ENCODE data around the gene NAALADL2.
"Not testable (repeated sequence)": the region's sequence is repeated elsewhere in the genome, so short reads cannot be mapped to it uniquely, and the experiment has no call there.

Gene NAALADL2

GRCh38 chr3:175267561-175267960 is 408.4 kb downstream of the NAALADL2 start:
- no peak for DNase-seq (ENCODE audit: low spot score)

DNA sequence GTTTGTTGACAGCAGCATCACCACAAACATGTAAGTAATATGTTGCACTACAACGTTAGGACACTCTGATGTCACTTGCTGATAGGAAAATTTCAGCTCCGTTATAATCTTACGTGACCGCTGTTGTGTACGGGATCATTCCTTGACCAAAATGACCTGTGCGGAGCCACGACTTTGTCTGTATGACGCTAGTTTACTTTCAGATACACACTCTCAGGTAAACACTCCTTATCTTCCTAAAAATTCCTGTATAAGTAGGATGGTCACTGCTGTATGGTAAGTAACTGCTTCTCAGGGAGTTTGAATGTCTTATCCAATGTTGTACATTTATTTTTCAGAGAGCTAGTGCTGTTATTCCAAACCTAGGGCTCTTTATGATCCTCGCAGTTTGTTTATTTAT is 410.3 kb downstream of the NAALADL2 start:
- no peak for DNase-seq (ENCODE audit: low spot score)

DNA sequence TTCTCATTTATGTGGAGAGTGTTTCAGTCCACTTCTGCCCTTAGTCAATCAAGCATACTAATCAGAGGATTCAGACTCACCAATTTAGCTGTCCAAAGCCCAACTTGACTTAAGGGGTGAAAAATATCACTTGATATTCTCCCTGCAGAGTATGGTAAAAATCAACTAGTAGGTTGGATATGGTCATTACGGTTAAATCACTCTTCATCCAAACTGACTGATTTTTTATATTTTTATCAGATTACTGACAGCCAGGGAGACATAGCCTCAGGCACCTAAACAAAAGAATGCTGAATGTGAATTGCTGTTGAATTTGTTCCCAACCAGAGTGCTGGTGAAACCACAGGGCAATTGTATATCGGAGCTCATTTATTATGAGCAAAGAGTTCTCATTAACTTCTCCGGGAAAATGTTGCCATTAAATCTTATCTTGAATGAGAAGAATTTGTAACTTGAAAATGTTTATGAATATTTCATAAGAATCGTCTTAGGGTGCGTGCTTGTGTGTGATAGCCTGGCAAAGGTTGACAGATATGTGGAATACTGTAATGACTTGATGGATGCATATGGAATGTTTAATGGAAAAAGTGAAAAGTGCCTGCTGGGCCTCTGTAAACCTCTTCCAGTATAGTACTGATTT is 411.2 kb downstream of the NAALADL2 start:
- no peak for DNase-seq (ENCODE audit: low spot score)

GRCh38 chr3:175270866-175271265 is 411.7 kb downstream of the NAALADL2 start:
- DNase-seq (ENCODE audit: low spot score), result no peak

- DNase-seq (ENCODE audit: low spot score), result not testable (repeated sequence)
Observed at GRCh38 chr3:175271465-175271864, 412.3 kb downstream of the NAALADL2 start.

DNA sequence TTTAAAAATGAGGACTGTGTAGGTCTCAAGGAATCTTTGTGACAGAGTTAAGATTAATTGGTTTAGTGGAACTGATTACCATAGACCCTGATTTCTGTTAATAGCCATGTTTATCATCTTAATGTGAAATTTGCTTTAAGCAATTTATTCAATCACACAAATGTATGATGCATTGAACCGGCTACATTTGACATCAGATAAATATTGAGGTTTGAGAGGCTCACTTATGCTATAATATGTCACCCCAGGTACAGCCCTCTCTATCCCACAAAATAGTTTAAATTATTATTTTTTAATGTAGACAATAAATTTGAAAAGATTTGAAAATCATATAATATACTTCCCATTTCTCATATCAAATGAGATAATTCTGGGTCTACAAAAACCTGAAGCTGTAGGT is 413.3 kb downstream of the NAALADL2 start:
- DNase-seq (ENCODE audit: low spot score), result no peak

GRCh38 chr3:175273573-175273972 is 414.4 kb downstream of the NAALADL2 start:
- no peak for DNase-seq (ENCODE audit: low spot score)

DNA sequence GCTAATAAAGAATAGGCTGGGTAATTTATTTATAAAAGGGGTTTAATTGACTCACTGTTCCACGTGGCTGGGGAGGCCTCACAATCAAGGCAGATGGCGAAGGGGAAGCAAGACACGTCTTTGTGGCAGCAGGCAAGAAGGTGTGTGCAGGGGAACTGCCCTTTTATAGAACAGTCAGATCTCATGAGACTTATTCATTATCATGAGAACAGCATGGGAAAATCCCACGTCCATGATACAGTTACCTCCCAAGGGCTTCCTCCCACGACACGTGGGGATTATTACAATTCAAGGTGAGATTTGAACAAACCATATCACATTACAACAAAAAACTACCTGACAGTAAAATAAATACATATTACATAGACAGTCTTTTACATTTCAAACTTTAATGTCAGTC is 414.9 kb downstream of the NAALADL2 start:
- DNase-seq (ENCODE audit: low spot score), result no peak

DNA sequence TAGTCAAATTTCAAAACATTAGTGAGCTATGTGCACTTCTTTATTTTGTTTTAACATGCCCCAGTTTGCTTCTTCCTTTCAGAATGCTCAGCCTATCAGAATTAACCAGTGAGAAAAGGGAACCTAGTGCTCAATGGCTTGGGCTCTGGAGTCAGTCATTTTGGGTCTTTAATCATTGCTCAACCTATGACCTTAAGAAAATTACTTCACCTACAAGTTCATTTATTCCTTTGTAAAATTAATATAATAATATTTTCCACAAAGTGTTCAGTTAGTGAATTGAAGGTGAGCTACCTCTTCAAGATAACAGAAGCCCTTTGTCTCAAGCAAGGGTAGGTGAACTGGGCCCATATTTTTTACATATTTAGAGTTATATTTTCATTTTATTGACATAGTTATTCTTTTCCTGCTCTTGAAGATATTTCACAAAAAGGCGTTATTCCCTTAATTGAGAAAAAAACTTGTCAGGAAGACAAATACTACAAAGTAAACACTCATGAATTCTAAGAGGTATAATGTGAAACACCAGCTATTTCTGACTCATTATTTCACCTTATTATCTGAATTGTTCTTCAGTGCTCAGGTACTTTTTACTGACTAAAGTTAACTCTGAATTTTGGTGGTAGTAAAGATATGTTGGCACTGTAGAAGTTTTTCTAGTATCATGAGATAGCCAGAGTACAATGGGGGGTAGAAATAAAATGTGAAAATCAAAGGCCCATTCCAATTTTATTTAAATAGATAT is 415.5 kb downstream of the NAALADL2 start:
- DNase-seq (ENCODE audit: low spot score), result no peak

DNA sequence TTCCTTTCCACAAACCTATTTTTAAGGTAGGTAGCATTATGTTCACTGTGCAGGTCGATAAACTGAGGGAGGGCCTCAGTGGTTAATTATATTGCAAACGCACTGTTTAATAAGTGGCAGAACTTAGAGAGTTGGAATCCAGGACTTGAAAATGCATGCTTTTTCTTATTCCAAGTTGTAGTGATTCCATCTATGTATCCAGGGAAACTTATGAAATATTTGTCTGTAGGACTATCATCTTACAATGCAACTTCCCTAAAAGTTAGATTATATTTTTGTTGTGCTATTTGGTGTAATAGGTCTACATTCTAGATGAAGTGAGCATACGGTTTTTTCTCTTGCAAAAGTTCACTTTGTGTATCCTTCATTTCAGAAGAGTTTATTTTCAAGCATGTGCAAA is 419.5 kb downstream of the NAALADL2 start:
- no peak for DNase-seq (ENCODE audit: low spot score)

GRCh38 chr3:175279457-175279856 is 420.3 kb downstream of the NAALADL2 start:
- DNase-seq (ENCODE audit: low spot score), result no peak

DNA sequence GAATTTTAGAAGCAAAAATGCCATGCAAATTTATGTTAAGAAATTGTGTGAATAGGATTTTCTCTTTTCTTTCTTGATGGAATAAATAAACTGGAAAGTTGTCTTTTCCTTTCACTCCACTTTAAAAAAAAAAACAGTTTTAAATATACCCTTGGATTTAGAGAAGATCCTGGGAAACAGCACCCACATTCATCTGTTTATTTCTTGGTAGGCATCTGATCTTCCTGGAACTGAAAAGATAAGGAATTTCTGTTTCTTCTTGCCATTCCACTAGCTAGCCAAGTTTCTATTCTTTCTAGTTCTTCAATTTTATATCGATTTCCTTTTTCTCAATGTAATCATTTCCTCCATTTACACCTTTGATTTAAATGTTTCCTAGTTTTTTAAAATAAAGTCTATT is 420.8 kb downstream of the NAALADL2 start:
- no peak for DNase-seq (ENCODE audit: low spot score)

DNA sequence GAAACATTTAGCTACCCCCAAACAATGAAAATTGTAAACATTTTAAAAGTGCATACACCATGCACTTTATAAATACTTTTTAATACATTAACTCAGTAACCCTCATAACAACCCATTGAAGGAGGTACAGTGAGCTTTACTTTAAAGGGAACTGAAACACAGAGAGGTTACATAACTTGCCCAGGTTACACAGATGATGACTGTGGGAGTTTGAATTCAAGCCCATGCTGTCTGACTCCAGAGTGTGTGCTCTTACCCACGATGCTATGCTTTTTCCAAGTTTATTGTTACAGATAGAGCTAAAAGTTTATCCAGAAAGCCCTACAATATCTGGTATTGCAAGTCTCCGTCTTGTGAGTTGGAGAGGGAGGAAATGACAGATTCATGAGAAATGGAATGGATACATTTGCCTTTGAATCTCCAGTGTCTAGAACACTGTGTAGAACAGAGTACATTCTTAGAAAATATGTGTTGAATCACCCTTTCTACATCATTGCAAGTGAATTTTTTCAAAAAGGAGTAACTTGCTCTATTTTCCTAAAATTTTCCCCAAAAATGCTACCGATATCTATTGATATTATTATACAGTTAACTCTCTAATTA is 428.3 kb downstream of the NAALADL2 start:
- DNase-seq (ENCODE audit: low spot score), result no peak

DNA sequence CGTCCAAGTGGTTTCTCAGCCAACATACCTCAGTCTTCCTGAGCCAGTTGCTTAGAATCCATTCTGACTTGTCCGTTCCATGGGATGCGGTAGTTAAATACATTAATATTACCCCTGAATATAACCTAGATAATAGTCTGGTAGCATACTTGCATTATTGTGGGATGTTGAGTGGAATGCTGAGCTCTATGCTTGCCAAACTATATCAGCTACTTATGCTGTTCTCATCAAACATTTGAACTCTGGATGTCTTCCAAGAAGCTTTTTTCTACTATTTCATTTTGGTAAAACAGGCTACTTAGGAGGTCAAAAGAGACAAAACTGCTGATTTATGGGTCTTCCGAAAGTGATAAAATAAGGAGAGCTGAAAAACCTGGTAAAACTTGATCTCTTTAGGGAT is 429.5 kb downstream of the NAALADL2 start:
- no peak for DNase-seq (ENCODE audit: low spot score)

- DNase-seq (ENCODE audit: low spot score), result no peak
Observed at GRCh38 chr3:175294793-175295192, 435.7 kb downstream of the NAALADL2 start.

- no peak for DNase-seq (ENCODE audit: low spot score)
Observed at GRCh38 chr3:175295248-175296130, 436.4 kb downstream of the NAALADL2 start.

DNA sequence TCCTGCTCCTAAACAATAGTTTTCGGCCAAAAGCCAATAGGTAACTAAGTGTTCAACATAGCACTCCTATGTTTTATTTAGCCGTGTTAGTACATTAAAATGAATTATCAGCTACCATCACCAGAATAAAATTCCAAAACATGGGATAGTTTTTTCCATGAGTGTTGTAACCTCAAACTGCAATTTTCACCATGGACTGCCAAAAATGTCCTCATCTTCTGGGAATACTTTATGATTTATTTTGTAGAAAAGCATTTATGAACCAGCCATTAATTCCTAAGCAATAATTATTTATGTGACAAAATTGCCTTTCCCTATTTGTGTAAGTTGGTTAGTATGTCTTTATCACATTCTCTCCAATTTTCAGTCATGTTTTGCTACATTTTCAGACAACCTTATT is 438.1 kb downstream of the NAALADL2 start:
- no peak for DNase-seq (ENCODE audit: low spot score)

- no peak for DNase-seq (ENCODE audit: low spot score)
Observed at GRCh38 chr3:175301741-175302140, 442.6 kb downstream of the NAALADL2 start.

DNA sequence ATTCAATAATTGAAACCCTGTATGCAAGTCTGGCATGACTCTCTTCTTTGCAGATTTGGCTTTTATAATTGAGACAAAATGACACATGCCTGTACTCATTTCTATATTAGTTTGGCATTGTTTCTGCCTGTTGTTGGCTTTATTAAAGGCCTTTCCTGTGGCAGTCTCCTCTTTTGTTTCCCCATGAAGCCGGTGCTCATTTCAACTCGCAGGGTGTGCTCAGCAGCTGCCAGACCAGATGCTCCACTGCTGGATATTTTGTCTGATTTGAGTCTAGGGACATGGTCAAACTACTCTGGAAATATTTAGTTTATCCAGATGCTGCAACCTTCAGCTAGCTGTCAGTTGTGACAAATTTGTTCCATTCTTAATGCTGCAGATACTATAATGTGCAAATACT is 445.3 kb downstream of the NAALADL2 start:
- no peak for DNase-seq (ENCODE audit: low spot score)

DNA sequence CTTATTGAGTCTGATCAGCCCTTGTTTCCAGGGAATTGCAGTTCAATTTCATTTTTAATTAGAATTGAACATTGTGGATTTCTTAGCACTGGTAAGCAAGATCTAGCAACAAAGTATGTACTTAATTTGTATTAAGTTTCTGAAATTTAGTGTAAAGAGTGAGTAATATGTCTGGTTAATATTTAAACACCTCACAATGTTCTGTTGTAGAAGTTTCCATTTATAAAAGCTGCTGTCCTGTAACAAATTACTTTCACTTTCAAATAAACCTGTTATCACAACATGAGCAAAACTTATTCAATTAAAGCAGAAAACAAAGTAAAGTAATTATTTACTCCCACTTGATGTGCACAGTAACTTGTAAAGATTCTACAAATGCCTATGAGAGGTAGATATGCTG is 448.5 kb downstream of the NAALADL2 start:
- DNase-seq (ENCODE audit: low spot score), result no peak

DNA sequence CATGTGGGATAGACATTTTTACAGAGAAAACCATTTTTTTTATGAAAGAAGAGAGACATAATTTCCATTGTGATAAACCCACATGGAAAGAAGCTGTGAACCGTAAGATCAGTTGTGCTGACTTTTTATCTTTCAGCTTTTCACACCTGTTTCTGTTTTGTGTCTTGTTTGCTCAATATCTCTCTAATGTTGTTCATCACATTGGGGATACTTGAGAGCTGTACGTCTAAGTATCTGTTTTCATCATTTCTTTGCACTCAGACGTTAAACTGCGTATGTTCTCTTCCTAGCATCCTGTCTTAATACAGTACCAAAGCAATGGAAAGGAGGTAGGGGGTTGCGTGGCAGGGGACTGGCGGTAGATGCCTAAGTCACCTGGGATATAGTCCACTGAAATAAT is 449.0 kb downstream of the NAALADL2 start:
- DNase-seq (ENCODE audit: low spot score), result no peak

- DNase-seq (ENCODE audit: low spot score), result no peak
Observed at GRCh38 chr3:175310046-175310445, 450.9 kb downstream of the NAALADL2 start.

DNA sequence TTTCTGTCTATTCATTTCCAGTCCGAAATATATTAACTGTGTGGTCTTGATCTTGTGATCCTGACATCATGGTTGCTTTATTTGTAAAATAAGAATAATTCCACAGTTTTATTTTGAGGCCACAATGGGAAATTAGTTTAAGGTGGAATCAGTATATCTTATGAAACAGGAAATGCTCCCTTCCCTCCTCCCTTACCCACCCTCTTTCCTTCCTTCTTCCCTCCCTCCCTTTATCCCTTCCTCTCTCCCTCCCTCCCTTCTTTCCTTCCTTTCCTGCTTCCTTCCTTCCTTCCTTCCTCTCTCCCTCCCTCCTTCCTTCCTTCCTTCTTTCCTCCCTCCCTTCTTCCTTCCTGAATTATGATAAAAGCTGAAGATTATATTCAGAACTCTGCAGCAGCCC is 452.3 kb downstream of the NAALADL2 start:
- no peak for DNase-seq (ENCODE audit: low spot score)

Data from activated CD4-positive, alpha-beta T cell treated with anti-CD3 and anti-CD28 coated beads, Interleukin-2, Interleukin-4, amounts not matched to agents 100 ng/mL and 50 ng/mL, durations not matched to agents 16 hours and 8 hours (primary cell).